Measurements from ENCODE around the gene SMIM20.

- TF ChIP-seq CTCF (conservative IDR thresholded peaks at IDR 0.05; ENCODE audit: low read depth in 2 of 2) (no peak), EZH2 (IDR thresholded peaks at IDR 0.05; ENCODE audit: low read depth, unreplicated experiment) (no peak), ETS1 (IDR thresholded peaks at IDR 0.05) (no peak), REST (IDR thresholded peaks at IDR 0.05; ENCODE audit: unreplicated experiment) (no peak)
These were observed 25.2 kb upstream of the SMIM20 start for GRCh38 chr4:25888781-25889180.

Measured in GM23338 (cell line).